WTC11 (cell line): ENCODE data around the gene GPN2. TPM values are rescaled to one million over a fixed set of nuclear protein-coding genes. Genes with fewer than 3 reads are reported as not detected.

Experiments
- ATAC-seq: fragments of 200-7000 bp; cut with Tn5 transposase; 2 replicates; pipeline ENCODE4 v1.10.0; 2021; ENCODE audit warnings: mild to moderate bottlenecking, moderate library complexity
- CTCF ChIA-PET: fragments of 300-600 bp; sonication (Branson Sonifier 250); formaldehyde crosslinking; loops from one replicate; lab custom pipeline; 2021; ENCODE audit warnings: antibody characterized with exemption; lab: Charles Lee
- POLR2A ChIA-PET: fragments of 350-600 bp; sonication (Branson Sonifier 250); formaldehyde crosslinking; loops from one replicate; lab custom pipeline; 2021; ENCODE audit warnings: antibody characterized with exemption; lab: Charles Lee
- DNase-seq: peaks from one replicate; pipeline ENCODE4 v3.0.0; 2021; ENCODE audit warnings: low spot score
- H3K27ac Mint-ChIP-seq: 2 replicates; pipeline ENCODE4 v1.8.0; 2021; ENCODE audit warnings: mixed read lengths
- H3K27me3 Mint-ChIP-seq: 2 replicates; pipeline ENCODE4 v1.8.0; 2021; ENCODE audit warnings: low read depth, mild to moderate bottlenecking, moderate library complexity, mixed read lengths
- H3K36me3 Mint-ChIP-seq: 2 replicates; pipeline ENCODE4 v1.8.0; 2021; ENCODE audit warnings: mixed read lengths
- H3K4me1 Mint-ChIP-seq: 2 replicates; pipeline ENCODE4 v1.8.0; 2022; ENCODE audit warnings: mixed read lengths
- H3K4me3 Mint-ChIP-seq: 2 replicates; pipeline ENCODE4 v1.8.0; 2021; ENCODE audit warnings: mild to moderate bottlenecking, moderate library complexity, mixed read lengths
- H3K9me3 Mint-ChIP-seq: 2 replicates; pipeline ENCODE4 v1.8.0; 2021; ENCODE audit warnings: mixed read lengths
- ELF4 ChIP-seq: sonication (generic); formaldehyde crosslinking; IDR thresholded peaks from 2 replicates; pipeline ENCODE4 v1.8.1; 2022; ENCODE audit warnings: low read depth, mild to moderate bottlenecking, moderate library complexity, missing genetic modification reagents
- EMX1 ChIP-seq: fragments of 250-450 bp; sonication (Bioruptor Pico); IDR thresholded peaks from 2 replicates; pipeline ENCODE4 v1.8.0; 2021; ENCODE audit warnings: mild to moderate bottlenecking
- ESRRA ChIP-seq: sonication (generic); formaldehyde crosslinking; IDR thresholded peaks from 2 replicates; pipeline ENCODE4 v1.8.1; 2022; ENCODE audit warnings: mild to moderate bottlenecking, missing genetic modification reagents, borderline replicate concordance
- JUN ChIP-seq: sonication (generic); formaldehyde crosslinking; IDR thresholded peaks from 2 replicates; pipeline ENCODE4 v1.8.0; 2023; ENCODE audit warnings: mild to moderate bottlenecking, missing genetic modification reagents
- MXD4 ChIP-seq: fragments of 250-450 bp; sonication (Bioruptor Pico); IDR thresholded peaks from 2 replicates; pipeline ENCODE4 v1.8.0; 2021; ENCODE audit warnings: mild to moderate bottlenecking, moderate library complexity, borderline replicate concordance
- PRRX2 ChIP-seq: fragments of 250-450 bp; sonication (Bioruptor Pico); IDR thresholded peaks from 2 replicates; pipeline ENCODE4 v1.8.0; 2021; ENCODE audit warnings: mild to moderate bottlenecking
- ZNF416 ChIP-seq: fragments of 250-450 bp; sonication (Bioruptor Pico); IDR thresholded peaks from 2 replicates; pipeline ENCODE4 v1.9.0; 2021; ENCODE audit warnings: mild to moderate bottlenecking, inconsistent platforms
- ZSCAN18 ChIP-seq: fragments of 250-450 bp; sonication (Bioruptor Pico); IDR thresholded peaks from 2 replicates; pipeline ENCODE4 v2.1.2; 2022; ENCODE audit warnings: mild to moderate bottlenecking, moderate library complexity
- total RNA-seq: library from RNA; stranded (reverse); gene quantifications from 3 replicates; pipeline ENCODE4 v1.2.3, GENCODE V29; 2021
- TF ChIP-seq, protein P1 (sequence below): fragments of 250-450 bp; sonication (Bioruptor Pico); IDR thresholded peaks from 2 replicates; pipeline ENCODE4 v1.9.0; 2021; ENCODE audit warnings: mild to moderate bottlenecking
- TF ChIP-seq, protein P2 (sequence below): sonication (generic); formaldehyde crosslinking; IDR thresholded peaks from 2 replicates; pipeline ENCODE4 v1.8.1; 2023; ENCODE audit warnings: mild to moderate bottlenecking, missing genetic modification reagents
- TF ChIP-seq, protein P3 (sequence below): sonication (generic); formaldehyde crosslinking; IDR thresholded peaks from 2 replicates; pipeline ENCODE4 v1.8.1; 2022; ENCODE audit warnings: missing genetic modification reagents, borderline replicate concordance
- TF ChIP-seq, protein P4 (sequence below): fragments of 250-450 bp; sonication (Bioruptor Pico); IDR thresholded peaks from 2 replicates; pipeline ENCODE4 v1.9.0; 2021; ENCODE audit warnings: mild to moderate bottlenecking
- TF ChIP-seq, protein P5 (sequence below): sonication (generic); formaldehyde crosslinking; IDR thresholded peaks from 2 replicates; pipeline ENCODE4 v1.8.0; 2022; ENCODE audit warnings: mild to moderate bottlenecking, missing genetic modification reagents

GPN2 gene
- total RNA-seq, 1 experiment from 2014 or later = 38.5 TPM

- Mint-ChIP-seq H3K9me3 (no peaks in the 10 kb centered on the region), H3K4me3 (no peak overlapping the region), H3K36me3 (peaks cover 6% of the 10 kb centered on the region; the same call in 1 of the 2 replicates), H3K4me1 (peaks cover 28% of the 10 kb centered on the region), H3K27me3 (peaks cover 4% of the 10 kb centered on the region), H3K27ac (peak overlapping the region; percentile 45; the same call in 1 of the 2 replicates)
- CTCF ChIA-PET = interaction anchor here (0.8 to 4.1 kb wide), 11 partner anchors 9 to 358 kb away, joined by 3 to 23 read pairs (median 4); no protein-coding TSS in a partner anchor
- DNase-seq = no peak
- POLR2A ChIA-PET = interaction anchor here (0.6 to 1.4 kb wide), 2 partner anchors 15 to 1656 kb away, joined by 3 to 4 read pairs; no protein-coding TSS in a partner anchor
- ATAC-seq = no peak
- TF ChIP-seq, protein P1, sequence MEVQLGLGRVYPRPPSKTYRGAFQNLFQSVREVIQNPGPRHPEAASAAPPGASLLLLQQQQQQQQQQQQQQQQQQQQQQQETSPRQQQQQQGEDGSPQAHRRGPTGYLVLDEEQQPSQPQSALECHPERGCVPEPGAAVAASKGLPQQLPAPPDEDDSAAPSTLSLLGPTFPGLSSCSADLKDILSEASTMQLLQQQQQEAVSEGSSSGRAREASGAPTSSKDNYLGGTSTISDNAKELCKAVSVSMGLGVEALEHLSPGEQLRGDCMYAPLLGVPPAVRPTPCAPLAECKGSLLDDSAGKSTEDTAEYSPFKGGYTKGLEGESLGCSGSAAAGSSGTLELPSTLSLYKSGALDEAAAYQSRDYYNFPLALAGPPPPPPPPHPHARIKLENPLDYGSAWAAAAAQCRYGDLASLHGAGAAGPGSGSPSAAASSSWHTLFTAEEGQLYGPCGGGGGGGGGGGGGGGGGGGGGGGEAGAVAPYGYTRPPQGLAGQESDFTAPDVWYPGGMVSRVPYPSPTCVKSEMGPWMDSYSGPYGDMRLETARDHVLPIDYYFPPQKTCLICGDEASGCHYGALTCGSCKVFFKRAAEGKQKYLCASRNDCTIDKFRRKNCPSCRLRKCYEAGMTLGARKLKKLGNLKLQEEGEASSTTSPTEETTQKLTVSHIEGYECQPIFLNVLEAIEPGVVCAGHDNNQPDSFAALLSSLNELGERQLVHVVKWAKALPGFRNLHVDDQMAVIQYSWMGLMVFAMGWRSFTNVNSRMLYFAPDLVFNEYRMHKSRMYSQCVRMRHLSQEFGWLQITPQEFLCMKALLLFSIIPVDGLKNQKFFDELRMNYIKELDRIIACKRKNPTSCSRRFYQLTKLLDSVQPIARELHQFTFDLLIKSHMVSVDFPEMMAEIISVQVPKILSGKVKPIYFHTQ (CRISPR knock-in tag) = no peak
- TF ChIP-seq EMX1 (no peak), JUN (CRISPR knock-in tag) (no peak), MXD4 (CRISPR knock-in tag) (no peak), PRRX2 (CRISPR knock-in tag) (no peak), ESRRA (CRISPR knock-in tag) (no peak), ZNF416 (CRISPR knock-in tag) (no peak), ELF4 (CRISPR knock-in tag) (no peak), ZSCAN18 (CRISPR knock-in tag) (no peak)
- TF ChIP-seq, protein P2, sequence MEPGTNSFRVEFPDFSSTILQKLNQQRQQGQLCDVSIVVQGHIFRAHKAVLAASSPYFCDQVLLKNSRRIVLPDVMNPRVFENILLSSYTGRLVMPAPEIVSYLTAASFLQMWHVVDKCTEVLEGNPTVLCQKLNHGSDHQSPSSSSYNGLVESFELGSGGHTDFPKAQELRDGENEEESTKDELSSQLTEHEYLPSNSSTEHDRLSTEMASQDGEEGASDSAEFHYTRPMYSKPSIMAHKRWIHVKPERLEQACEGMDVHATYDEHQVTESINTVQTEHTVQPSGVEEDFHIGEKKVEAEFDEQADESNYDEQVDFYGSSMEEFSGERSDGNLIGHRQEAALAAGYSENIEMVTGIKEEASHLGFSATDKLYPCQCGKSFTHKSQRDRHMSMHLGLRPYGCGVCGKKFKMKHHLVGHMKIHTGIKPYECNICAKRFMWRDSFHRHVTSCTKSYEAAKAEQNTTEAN (CRISPR knock-in tag) = no peak
- TF ChIP-seq, protein P3, sequence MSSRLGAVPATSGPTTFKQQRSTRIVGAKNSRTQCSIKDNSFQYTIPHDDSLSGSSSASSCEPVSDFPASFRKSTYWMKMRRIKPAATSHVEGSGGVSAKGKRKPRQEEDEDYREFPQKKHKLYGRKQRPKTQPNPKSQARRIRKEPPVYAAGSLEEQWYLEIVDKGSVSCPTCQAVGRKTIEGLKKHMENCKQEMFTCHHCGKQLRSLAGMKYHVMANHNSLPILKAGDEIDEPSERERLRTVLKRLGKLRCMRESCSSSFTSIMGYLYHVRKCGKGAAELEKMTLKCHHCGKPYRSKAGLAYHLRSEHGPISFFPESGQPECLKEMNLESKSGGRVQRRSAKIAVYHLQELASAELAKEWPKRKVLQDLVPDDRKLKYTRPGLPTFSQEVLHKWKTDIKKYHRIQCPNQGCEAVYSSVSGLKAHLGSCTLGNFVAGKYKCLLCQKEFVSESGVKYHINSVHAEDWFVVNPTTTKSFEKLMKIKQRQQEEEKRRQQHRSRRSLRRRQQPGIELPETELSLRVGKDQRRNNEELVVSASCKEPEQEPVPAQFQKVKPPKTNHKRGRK (CRISPR knock-in tag) = no peak
- TF ChIP-seq, protein P4, sequence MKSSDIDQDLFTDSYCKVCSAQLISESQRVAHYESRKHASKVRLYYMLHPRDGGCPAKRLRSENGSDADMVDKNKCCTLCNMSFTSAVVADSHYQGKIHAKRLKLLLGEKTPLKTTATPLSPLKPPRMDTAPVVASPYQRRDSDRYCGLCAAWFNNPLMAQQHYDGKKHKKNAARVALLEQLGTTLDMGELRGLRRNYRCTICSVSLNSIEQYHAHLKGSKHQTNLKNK (CRISPR knock-in tag) = no peak
- TF ChIP-seq, all 79 proteins: peak for 0
Measured at GRCh38 chr1:26858160-26858559, 31.9 kb downstream of the GPN2 start.

GRCh38 chr1:26857473-26858060 is 32.5 kb downstream of the GPN2 start:
- no peaks in the 10 kb centered on the region for H3K9me3 Mint-ChIP-seq
- TF ChIP-seq, protein P5, sequence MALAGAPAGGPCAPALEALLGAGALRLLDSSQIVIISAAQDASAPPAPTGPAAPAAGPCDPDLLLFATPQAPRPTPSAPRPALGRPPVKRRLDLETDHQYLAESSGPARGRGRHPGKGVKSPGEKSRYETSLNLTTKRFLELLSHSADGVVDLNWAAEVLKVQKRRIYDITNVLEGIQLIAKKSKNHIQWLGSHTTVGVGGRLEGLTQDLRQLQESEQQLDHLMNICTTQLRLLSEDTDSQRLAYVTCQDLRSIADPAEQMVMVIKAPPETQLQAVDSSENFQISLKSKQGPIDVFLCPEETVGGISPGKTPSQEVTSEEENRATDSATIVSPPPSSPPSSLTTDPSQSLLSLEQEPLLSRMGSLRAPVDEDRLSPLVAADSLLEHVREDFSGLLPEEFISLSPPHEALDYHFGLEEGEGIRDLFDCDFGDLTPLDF (CRISPR knock-in tag) = no peak
- no peaks in the 10 kb centered on the region for H3K27me3 Mint-ChIP-seq
- H3K4me1 Mint-ChIP-seq = peaks cover 26% of the 10 kb centered on the region
- ChIA-PET POLR2A (interaction anchor here (0.6 to 1.4 kb wide), 2 partner anchors 15 to 1656 kb away, joined by 3 to 4 read pairs; no protein-coding TSS in a partner anchor), CTCF (interaction anchor here (1.0 to 4.1 kb wide), 8 partner anchors 9 to 273 kb away, joined by 3 to 23 read pairs (median 4); no protein-coding TSS in a partner anchor)
- DNase-seq (no peak), ATAC-seq (no peak)
- H3K4me3 Mint-ChIP-seq = no peak overlapping the region
- peaks cover 11% of the 10 kb centered on the region for H3K36me3 Mint-ChIP-seq
- H3K27ac Mint-ChIP-seq = peak overlapping the region; percentile 45; the same call in 1 of the 2 replicates
